Measurements from ENCODE around the gene AQP2.

AQP2 gene

DNA sequence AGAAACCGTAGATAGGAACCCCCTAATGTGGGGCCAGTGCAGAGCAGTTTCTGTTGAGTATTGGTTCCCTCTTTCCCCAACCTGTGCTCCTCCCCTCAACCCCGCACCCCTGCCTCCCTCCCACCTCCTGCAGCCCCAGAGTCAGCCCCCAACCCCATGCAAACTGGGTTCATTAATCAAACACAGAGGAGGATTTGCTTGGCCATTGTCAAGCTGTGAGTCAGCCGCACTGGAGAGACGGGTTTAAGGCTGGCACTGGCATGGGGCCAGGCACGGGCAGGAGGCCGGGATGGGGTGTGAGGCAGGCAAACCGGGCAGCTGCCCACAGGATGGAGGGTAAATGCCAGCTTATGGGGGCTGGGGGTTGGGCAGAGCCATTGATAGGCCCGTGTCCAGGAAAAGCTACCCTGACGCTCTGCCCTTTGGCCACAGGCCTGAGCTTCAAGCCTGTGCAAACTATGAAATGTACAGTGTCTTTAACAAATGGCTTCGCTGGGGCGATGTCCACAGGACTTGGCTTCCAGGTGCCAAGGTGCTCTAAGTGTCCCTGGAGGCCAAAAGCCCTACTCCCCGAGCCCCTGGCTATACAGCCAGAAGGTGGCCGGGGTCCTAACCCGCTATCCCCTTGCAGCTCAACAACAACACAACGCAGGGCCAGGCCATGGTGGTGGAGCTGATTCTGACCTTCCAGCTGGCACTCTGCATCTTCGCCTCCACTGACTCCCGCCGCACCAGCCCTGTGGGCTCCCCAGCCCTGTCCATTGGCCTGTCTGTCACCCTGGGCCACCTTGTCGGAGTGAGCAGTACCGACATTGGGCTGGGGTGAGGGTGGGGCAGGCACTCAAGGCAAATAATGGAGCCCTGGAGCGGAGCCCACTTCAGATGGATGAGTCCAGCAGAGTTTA lies 12.6 kb downstream of the AQP2 start:
- peak; percentile 92 for DNase-seq

GRCh38 chr12:49963976-49964815 lies 13.7 kb downstream of the AQP2 start:
- DNase-seq = no peak
- in situ Hi-C loops (cut with HindIII; ENCODE audit: low pct_ligation_motif_present, low pct_unique_long_range_greater_than_20kb, low sequenced_read_pairs) = loop anchor here (25.0 kb wide), 1 partner anchor 98 kb away; the partner anchor contains the start of gene ASIC1

More for the DNA sequence above, 12.6 kb downstream of the AQP2 start:
- in situ Hi-C loops (cut with HindIII; ENCODE audit: low pct_ligation_motif_present, low pct_unique_long_range_greater_than_20kb, low sequenced_read_pairs) = loop anchor here (25.0 kb wide), 1 partner anchor 99 kb away; the partner anchor contains the start of gene ASIC1

- no peak for DNase-seq
- in situ Hi-C loops (cut with HindIII; ENCODE audit: low pct_ligation_motif_present, low pct_unique_long_range_greater_than_20kb, low sequenced_read_pairs) = loop anchor here (25.0 kb wide), 1 partner anchor 97 kb away; the partner anchor contains the start of gene ASIC1
Observed at GRCh38 chr12:49964849-49965624, 14.5 kb downstream of the AQP2 start.

- in situ Hi-C loops (cut with HindIII; ENCODE audit: low pct_ligation_motif_present, low pct_unique_long_range_greater_than_20kb, low sequenced_read_pairs) = loop anchor here (25.0 kb wide), 1 partner anchor 96 kb away; the partner anchor contains the start of gene ASIC1
- DNase-seq = no peak
Observed at GRCh38 chr12:49965836-49966235, 15.3 kb downstream of the AQP2 start.

DNA sequence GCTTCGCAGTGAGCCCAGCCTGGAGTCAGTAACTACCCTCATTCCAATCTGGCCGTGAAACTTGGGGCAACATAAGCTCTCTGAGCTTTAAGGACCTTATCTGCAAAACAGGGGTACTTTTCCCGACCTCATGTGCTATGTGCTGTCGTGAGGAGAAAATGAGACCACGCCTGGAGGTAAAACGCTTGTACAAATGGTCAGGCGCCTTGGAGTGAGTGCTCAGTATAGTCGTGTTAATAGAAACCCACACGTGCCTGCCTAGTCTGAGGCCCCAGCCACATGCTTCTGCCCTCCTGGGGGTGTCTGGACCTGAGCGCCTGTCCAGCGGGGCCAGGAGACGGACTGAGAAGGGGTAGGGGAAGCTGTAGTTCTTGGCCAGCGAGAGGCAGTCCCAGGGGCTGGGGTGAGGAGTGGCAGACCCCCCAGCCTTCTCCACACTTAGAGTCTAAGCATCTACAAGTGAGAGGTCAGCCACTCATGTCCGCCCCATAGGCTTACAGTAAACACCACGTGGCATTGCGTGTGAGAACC lies 16.0 kb downstream of the AQP2 start:
- no peak for DNase-seq
- in situ Hi-C loops (cut with HindIII; ENCODE audit: low pct_ligation_motif_present, low pct_unique_long_range_greater_than_20kb, low sequenced_read_pairs) = loop anchor here (25.0 kb wide), 1 partner anchor 96 kb away; the partner anchor contains the start of gene ASIC1

GRCh38 chr12:49967042-49967776 lies 16.7 kb downstream of the AQP2 start:
- in situ Hi-C loops (cut with HindIII; ENCODE audit: low pct_ligation_motif_present, low pct_unique_long_range_greater_than_20kb, low sequenced_read_pairs) = loop anchor here (25.0 kb wide), 1 partner anchor 95 kb away; the partner anchor contains the start of gene ASIC1
- peak; percentile 87 for DNase-seq

- in situ Hi-C loops (cut with HindIII; ENCODE audit: low pct_ligation_motif_present, low pct_unique_long_range_greater_than_20kb, low sequenced_read_pairs) = loop anchor here (25.0 kb wide), 1 partner anchor 94 kb away; the partner anchor contains the start of gene ASIC1
- DNase-seq = no peak
Observed at GRCh38 chr12:49967777-49968250, 17.3 kb downstream of the AQP2 start.

- DNase-seq = no peak
- in situ Hi-C loops (cut with HindIII; ENCODE audit: low pct_ligation_motif_present, low pct_unique_long_range_greater_than_20kb, low sequenced_read_pairs) = loop anchor here (25.0 kb wide), 1 partner anchor 94 kb away; the partner anchor contains the start of gene ASIC1
Observed at GRCh38 chr12:49968471-49968870, 17.9 kb downstream of the AQP2 start.

GRCh38 chr12:49969027-49969426 lies 18.5 kb downstream of the AQP2 start:
- in situ Hi-C loops (cut with HindIII; ENCODE audit: low pct_ligation_motif_present, low pct_unique_long_range_greater_than_20kb, low sequenced_read_pairs) = loop anchor here (25.0 kb wide), 1 partner anchor 93 kb away; the partner anchor contains the start of gene ASIC1
- no peak for DNase-seq

DNA sequence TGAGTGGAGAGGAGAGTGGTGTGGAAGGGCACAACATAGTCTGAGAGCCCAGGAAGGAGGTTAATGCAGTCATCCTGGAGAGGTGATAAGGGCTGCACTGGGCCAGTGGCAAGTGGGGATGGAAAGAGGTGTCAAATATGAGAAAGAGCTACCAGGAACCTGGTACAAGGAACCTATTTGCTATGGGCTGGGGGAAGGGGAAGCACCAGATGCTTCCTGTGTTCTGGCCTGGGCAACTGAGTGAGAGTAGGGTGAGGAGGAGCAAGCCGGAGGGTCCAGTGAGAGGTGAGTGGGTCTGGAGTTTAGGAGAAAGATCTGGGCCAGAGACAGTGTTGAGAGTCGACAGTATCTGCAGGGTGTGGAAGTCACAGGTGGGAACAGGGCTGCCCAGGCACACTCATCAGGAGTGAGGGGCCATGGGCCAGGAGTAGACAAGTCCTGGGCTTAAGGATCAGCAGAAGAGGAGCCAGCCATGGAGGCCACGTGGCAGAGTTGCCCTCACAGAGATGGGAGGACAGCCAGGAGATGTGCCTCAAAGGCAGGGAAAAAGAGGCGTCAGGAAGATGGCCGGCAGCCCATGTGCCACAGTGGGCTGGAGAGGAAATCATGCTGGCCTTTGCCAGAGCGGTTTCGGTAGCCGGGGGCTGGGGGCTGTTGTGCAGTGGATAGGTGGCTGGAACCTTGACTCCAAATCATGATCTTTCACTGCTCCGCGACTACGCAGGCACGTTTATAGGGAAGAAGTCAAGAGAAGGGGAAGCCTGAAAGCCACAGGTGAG lies 19.3 kb downstream of the AQP2 start:
- no peak for DNase-seq
- in situ Hi-C loops (cut with HindIII; ENCODE audit: low pct_ligation_motif_present, low pct_unique_long_range_greater_than_20kb, low sequenced_read_pairs) = loop anchor here (25.0 kb wide), 1 partner anchor 92 kb away; the partner anchor contains the start of gene ASIC1

- DNase-seq = no peak
- in situ Hi-C loops (cut with HindIII; ENCODE audit: low pct_ligation_motif_present, low pct_unique_long_range_greater_than_20kb, low sequenced_read_pairs) = loop anchor here (25.0 kb wide), 1 partner anchor 92 kb away; the partner anchor contains the start of gene ASIC1
Observed at GRCh38 chr12:49970658-49971057, 20.1 kb downstream of the AQP2 start.

- in situ Hi-C loops (cut with HindIII; ENCODE audit: low pct_ligation_motif_present, low pct_unique_long_range_greater_than_20kb, low sequenced_read_pairs) = loop anchor here (25.0 kb wide), 1 partner anchor 91 kb away; the partner anchor contains the start of gene ASIC1
- no peak for DNase-seq
Observed at GRCh38 chr12:49971141-49971540, 20.6 kb downstream of the AQP2 start.

- in situ Hi-C loops (cut with HindIII; ENCODE audit: low pct_ligation_motif_present, low pct_unique_long_range_greater_than_20kb, low sequenced_read_pairs) = loop anchor here (25.0 kb wide), 1 partner anchor 90 kb away; the partner anchor contains the start of gene ASIC1
- DNase-seq = no peak
Observed at GRCh38 chr12:49972129-49972528, 21.6 kb downstream of the AQP2 start.

- DNase-seq = no peak
- in situ Hi-C loops (cut with HindIII; ENCODE audit: low pct_ligation_motif_present, low pct_unique_long_range_greater_than_20kb, low sequenced_read_pairs) = loop anchor here (25.0 kb wide), 1 partner anchor 90 kb away; the partner anchor contains the start of gene ASIC1
Observed at GRCh38 chr12:49972641-49973360, 22.3 kb downstream of the AQP2 start, which contains the start of gene AQP6. TSS of gene AQP6 (plus strand) at chr12:49972947. CDS start at chr12:49973174, 227 bp downstream.

DNA sequence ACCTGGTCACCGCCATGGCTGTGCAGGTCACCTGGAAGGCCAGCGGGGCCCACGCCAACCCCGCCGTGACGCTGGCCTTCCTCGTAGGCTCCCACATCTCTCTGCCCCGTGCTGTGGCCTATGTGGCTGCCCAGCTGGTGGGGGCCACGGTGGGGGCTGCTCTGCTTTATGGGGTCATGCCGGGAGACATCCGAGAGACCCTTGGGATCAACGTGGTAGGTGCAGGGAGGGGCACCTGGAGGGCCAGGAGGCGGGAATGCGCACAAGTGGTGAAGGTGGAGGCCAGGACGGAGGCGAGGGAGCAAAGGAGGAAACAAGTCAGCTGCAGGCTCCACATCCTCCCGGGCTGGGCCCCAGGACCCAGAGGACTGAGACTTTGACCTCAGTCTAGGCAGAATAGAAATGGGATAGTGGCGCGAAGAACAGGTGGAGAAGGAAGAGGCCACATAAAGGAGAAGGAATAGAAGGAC lies 22.9 kb downstream of the AQP2 start:
- DNase-seq = no peak
- in situ Hi-C loops (cut with HindIII; ENCODE audit: low pct_ligation_motif_present, low pct_unique_long_range_greater_than_20kb, low sequenced_read_pairs) = loop anchor here (25.0 kb wide), 1 partner anchor 89 kb away; the partner anchor contains the start of gene ASIC1
